Epithelial cell of esophagus (primary cell): ENCODE data around the gene DONSON.

Experiments
- DNase-seq: peaks from one replicate; pipeline ENCODE4 v3.0.0; 2010; ENCODE audit warnings: low read depth
- H3K4me3 ChIP-seq: 2 replicates; pipeline ENCODE4 v1.5.1; 2011; ENCODE audit warnings: mild to moderate bottlenecking, low read length, control low read depth
- CTCF ChIP-seq: IDR thresholded peaks from 2 replicates; pipeline ENCODE4 v1.5.1; 2011; ENCODE audit warnings: low read depth, mild to moderate bottlenecking, low read length, control low read depth, inconsistent platforms; ENCODE audit not compliant: insufficient read depth; ENCODE audit errors: missing control alignments

The DONSON gene

GRCh38 chr21:33540711-33541104 lies 47.8 kb downstream of the DONSON start:
- peak overlapping the region; percentile 69 for H3K4me3 ChIP-seq
- TF ChIP-seq CTCF, result no peak
- no peak for DNase-seq

DNA sequence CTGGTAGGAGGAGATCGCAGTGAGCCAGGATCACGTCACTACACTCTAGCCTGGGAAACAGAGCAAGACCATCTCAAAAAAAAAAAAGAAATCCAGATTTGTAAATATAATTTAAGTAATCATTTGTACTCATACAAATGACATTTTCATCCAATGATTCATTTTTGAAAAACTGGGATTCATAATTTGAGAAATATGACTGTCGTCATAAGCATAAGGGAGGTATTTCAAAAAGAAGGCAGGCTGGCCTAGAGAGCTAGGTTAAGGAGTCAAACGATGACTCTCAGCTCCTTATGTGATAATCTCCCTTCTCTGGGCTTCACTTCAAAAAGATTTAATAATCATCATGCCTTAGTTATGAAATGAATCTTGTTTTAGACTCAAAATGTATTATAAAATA lies 48.9 kb downstream of the DONSON start:
- no peak overlapping the region for H3K4me3 ChIP-seq
- peak; percentile 15 for DNase-seq
- no peak for TF ChIP-seq CTCF

- TF ChIP-seq CTCF, result no peak
- H3K4me3 ChIP-seq, result no peak overlapping the region
- no peak for DNase-seq
Observed at GRCh38 chr21:33537212-33537611, 51.3 kb downstream of the DONSON start.

DNA sequence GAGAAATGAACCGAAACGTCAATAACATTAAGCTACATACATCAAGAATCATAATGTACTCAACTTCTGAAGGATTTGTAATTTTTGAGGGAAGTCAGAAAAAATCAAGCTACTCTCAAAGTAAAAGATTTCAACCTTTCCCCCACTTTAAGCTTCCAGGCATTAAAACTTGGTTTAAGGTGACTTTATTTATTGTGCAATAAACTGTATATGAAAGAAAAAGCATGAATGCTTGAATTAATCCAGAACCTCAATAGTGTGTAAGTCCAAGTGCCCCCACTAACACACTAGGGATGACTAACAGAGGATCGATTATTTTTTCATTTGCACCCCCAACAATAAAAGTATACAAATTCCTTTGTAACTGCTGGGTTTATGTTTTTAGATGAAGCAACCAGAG lies 57.5 kb downstream of the DONSON start:
- DNase-seq, result no peak
- TF ChIP-seq CTCF, result no peak
- no peak overlapping the region for H3K4me3 ChIP-seq
